Measurements from ENCODE around the gene PPP1R14B.

PPP1R14B gene

GRCh38 chr11:64209563-64209843 is 37.2 kb downstream of the PPP1R14B start:
- Histone ChIP-seq H3K4me2 (ENCODE audit: low read depth, low read length) (no peak overlapping the region), H3K4me1 (ENCODE audit: low read length) (peaks cover 10% of the 10 kb centered on the region), H3K9me3 (replicated peaks; ENCODE audit: insufficient read depth, low read length) (no peaks in the 10 kb centered on the region), H3K9me2 (replicated peaks; ENCODE audit: insufficient read depth, low read length) (no peaks in the 10 kb centered on the region), H2AFZ (ENCODE audit: low read length) (no peak overlapping the region), H3K27me3 (replicated peaks; ENCODE audit: insufficient read depth, low read length) (no peaks in the 10 kb centered on the region), H3K27ac (ENCODE audit: low read length) (no peak overlapping the region), H3F3A (ENCODE audit: insufficient read depth, low read length) (no peaks in the 10 kb centered on the region; the same call in 1 of the 2 replicates), H3K36me3 (replicated peaks; ENCODE audit: insufficient read depth, low read length) (no peaks in the 10 kb centered on the region), H3K9ac (ENCODE audit: low read length) (no peak overlapping the region), H3K79me2 (ENCODE audit: low read length) (no peaks in the 10 kb centered on the region; the same call in 1 of the 2 replicates), H3K4me3 (ENCODE audit: low read length) (no peak overlapping the region), H4K20me1 (ENCODE audit: insufficient read depth, low read length) (no peaks in the 10 kb centered on the region)
- TF ChIP-seq EZH2phosphoT487 (IDR thresholded peaks at IDR 0.05; ENCODE audit: low read length) (no peak), CTCF (IDR thresholded peaks at IDR 0.05; ENCODE audit: low read length) (no peak), EZH2 (optimal IDR thresholded peaks at IDR 0.05; ENCODE audit: low read depth, low read length) (no peak)
- no peak for DNase-seq

GRCh38 chr11:64208796-64209562 is 37.8 kb downstream of the PPP1R14B start:
- Histone ChIP-seq H3K79me2 (ENCODE audit: low read length) (peaks cover under 1% of the 10 kb centered on the region), H3K9me2 (replicated peaks; ENCODE audit: insufficient read depth, low read length) (no peaks in the 10 kb centered on the region), H3K4me1 (ENCODE audit: low read length) (peaks cover 10% of the 10 kb centered on the region), H3K4me2 (ENCODE audit: low read depth, low read length) (no peak overlapping the region), H3K27me3 (replicated peaks; ENCODE audit: insufficient read depth, low read length) (no peaks in the 10 kb centered on the region), H2AFZ (ENCODE audit: low read length) (no peak overlapping the region), H3K36me3 (replicated peaks; ENCODE audit: insufficient read depth, low read length) (no peaks in the 10 kb centered on the region), H3K4me3 (ENCODE audit: low read length) (no peak overlapping the region), H3K27ac (ENCODE audit: low read length) (no peak overlapping the region), H4K20me1 (ENCODE audit: insufficient read depth, low read length) (no peaks in the 10 kb centered on the region), H3F3A (ENCODE audit: insufficient read depth, low read length) (no peaks in the 10 kb centered on the region; the same call in 1 of the 2 replicates), H3K9ac (ENCODE audit: low read length) (no peak overlapping the region), H3K9me3 (replicated peaks; ENCODE audit: insufficient read depth, low read length) (no peaks in the 10 kb centered on the region)
- TF ChIP-seq CTCF (IDR thresholded peaks at IDR 0.05; ENCODE audit: low read length) (no peak), EZH2 (optimal IDR thresholded peaks at IDR 0.05; ENCODE audit: low read depth, low read length) (no peak), EZH2phosphoT487 (IDR thresholded peaks at IDR 0.05; ENCODE audit: low read length) (no peak)
- no peak for DNase-seq

- Histone ChIP-seq H3K4me3 (ENCODE audit: low read length) (peak overlapping the region; percentile 70), H3K9me2 (replicated peaks; ENCODE audit: insufficient read depth, low read length) (no peaks in the 10 kb centered on the region), H3K4me2 (ENCODE audit: low read depth, low read length) (peak overlapping the region; percentile 74; the same call in 1 of the 2 replicates), H3F3A (ENCODE audit: insufficient read depth, low read length) (no peaks in the 10 kb centered on the region; the same call in 1 of the 2 replicates), H3K79me2 (ENCODE audit: low read length) (peaks cover 8% of the 10 kb centered on the region), H2AFZ (ENCODE audit: low read length) (0 out of 2 replicates have a peak overlapping the region, but pooled peaks have one; percentile 37), H3K27ac (ENCODE audit: low read length) (peak overlapping the region; percentile 56; the same call in 1 of the 2 replicates), H3K36me3 (replicated peaks; ENCODE audit: insufficient read depth, low read length) (no peaks in the 10 kb centered on the region), H3K9me3 (replicated peaks; ENCODE audit: insufficient read depth, low read length) (no peaks in the 10 kb centered on the region), H3K27me3 (replicated peaks; ENCODE audit: insufficient read depth, low read length) (no peaks in the 10 kb centered on the region), H3K9ac (ENCODE audit: low read length) (peak overlapping the region; percentile 67; the same call in 1 of the 2 replicates), H3K4me1 (ENCODE audit: low read length) (peaks cover 10% of the 10 kb centered on the region), H4K20me1 (ENCODE audit: insufficient read depth, low read length) (no peaks in the 10 kb centered on the region)
- TF ChIP-seq CTCF (IDR thresholded peaks at IDR 0.05; ENCODE audit: low read length) (no peak), EZH2 (optimal IDR thresholded peaks at IDR 0.05; ENCODE audit: low read depth, low read length) (no peak), EZH2phosphoT487 (IDR thresholded peaks at IDR 0.05; ENCODE audit: low read length) (no peak)
- DNase-seq, result no peak
These were observed 38.5 kb downstream of the PPP1R14B start for GRCh38 chr11:64208086-64208795.

Data from MM.1S (cell line).